Esophagus squamous epithelium (tissue), 5 donors: ENCODE data around the gene TBC1D1. TPM values are rescaled to one million over a fixed set of nuclear protein-coding genes. Genes with fewer than 3 reads are reported as not detected.

Experiments used
- DNase-seq: peaks from one replicate; lab custom pipeline; 2025; lab: John Stamatoyannopoulos, UW
- H3K27ac ChIP-seq, 4 donors: fragments of 200-600 bp; sonication (generic); one replicate each; pipeline ENCODE4 v1.5.1; 2016 to 2019; ENCODE audit warnings: mild to moderate bottlenecking in 1 of 4
- H3K27me3 ChIP-seq, 4 donors: fragments of 200-600 bp; sonication (generic); 1 replicate in 3 of 4; 2 replicates in 1 of 4; pipeline versions ENCODE4 v1.5.1 to v1.6.0; 2017 to 2021; ENCODE audit warnings: antibody characterized with exemption in 1 of 4
- H3K36me3 ChIP-seq, 3 donors: fragments of 200-600 bp; sonication (generic); one replicate each; pipeline ENCODE4 v1.5.1; 2016 to 2019
- H3K4me1 ChIP-seq, 3 donors: fragments of 200-600 bp; sonication (generic); one replicate each; pipeline ENCODE4 v1.5.1; 2017 to 2019
- H3K4me3 ChIP-seq, 4 donors: fragments of 200-600 bp; sonication (generic); 1 replicate in 3 of 4; 2 replicates in 1 of 4; pipeline ENCODE4 v1.5.1; 2016 to 2019; ENCODE audit warnings: mild to moderate bottlenecking in 2 of 4, moderate library complexity in 1 of 4
- H3K9me3 ChIP-seq, 3 donors: fragments of 200-600 bp; sonication (generic); one replicate each; pipeline ENCODE4 v1.5.1; 2016 to 2019
- CTCF ChIP-seq, 6 experiments: fragments of 450-650 bp in 4 of 6; fragments of 200-600 bp in 2 of 6; sonication (generic) in 2 of 6; IDR thresholded peaks; one replicate each; pipeline ENCODE4 v1.5.1; 2016 to 2019; ENCODE audit warnings: antibody characterized with exemption in 6 of 6, mild to moderate bottlenecking in 4 of 6, moderate library complexity in 4 of 6
- POLR2A ChIP-seq, 4 donors: fragments of 450-650 bp; IDR thresholded peaks; one replicate each; pipeline ENCODE4 v1.6.1; 2017; ENCODE audit warnings: antibody characterized with exemption in 4 of 4, mild to moderate bottlenecking in 4 of 4, moderate library complexity in 3 of 4
- WGBS, 2 donors: methylation state at CpG; one replicate each; pipeline ENCODE4 v1.1.5; 2018; 5-methylcytosine and 5-hydroxymethylcytosine counted together
- intact Hi-C: fragments of 100-400 bp; cut with DNase I; formaldehyde crosslinking; loops from one replicate; pipeline ENCODE4 v1.15.0; 2022
- total RNA-seq, 4 donors: library from RNA; depleted of rRNA; stranded (reverse); fragments of >200 nt; gene quantifications; one replicate each; pipeline ENCODE4 v1.1.0, GENCODE V29; 2016
- donor health status: DM: yes; HTN: yes; CAD: no.

Gene TBC1D1
- total RNA-seq, 4 donors from 2014 or later, result 6.9 to 44.6 (median 25.6) TPM

- peak overlapping the region; percentile 65 to 76 (median 72) for H3K27ac ChIP-seq
- no peak for TF ChIP-seq POLR2A (IDR thresholded peaks at IDR 0.05)
- peak; percentile 57 to 87 (median 78) for TF ChIP-seq CTCF (IDR thresholded peaks at IDR 0.05)
- 4 to 11% methylated on average over 8 to 11 of the region's 11 CpGs for WGBS, 2 donors
These were observed 171.3 kb downstream of the TBC1D1 start for GRCh38 chr4:38062088-38062775.

GRCh38 chr4:38062776-38063097, 171.9 kb downstream of the TBC1D1 start:
- Histone ChIP-seq H3K27ac (peak overlapping the region; percentile 65 to 76 (median 72)), H3K27me3 (no peaks in the 10 kb centered on the region), H3K9me3 (no peaks in the 10 kb centered on the region), H3K4me1 (peaks cover 4 to 10% (median 6%) of the 10 kb centered on the region in 3 donors), H3K36me3 (peaks cover 0 to 26% (median 6%) of the 10 kb centered on the region in 3 donors), H3K4me3 (peak overlapping the region in 3 of 4 donors; percentile 43 to 60 (median 43))
- intact Hi-C loops, result loop anchor here (10.0 kb wide), 1 partner anchor 662 kb away; no protein-coding TSS in a partner anchor
- DNase-seq, result no peak
- WGBS, 2 donors, result 50 to 52% methylated on average over 1 to 4 of the region's 4 CpGs
- no peak for TF ChIP-seq POLR2A (IDR thresholded peaks at IDR 0.05)
- TF ChIP-seq CTCF (IDR thresholded peaks at IDR 0.05), result no peak

More at GRCh38 chr4:38062088-38062775, 171.3 kb downstream of the TBC1D1 start:
- Histone ChIP-seq H3K27me3 (no peaks in the 10 kb centered on the region), H3K36me3 (peaks cover 0 to 23% (median 6%) of the 10 kb centered on the region in 3 donors), H3K9me3 (no peaks in the 10 kb centered on the region), H3K4me1 (peaks cover 4 to 10% (median 6%) of the 10 kb centered on the region in 3 donors), H3K4me3 (peak overlapping the region; percentile 22 to 60 (median 43))
- DNase-seq, result no peak
- intact Hi-C loops, result loop anchor here (10.0 kb wide), 1 partner anchor 663 kb away; no protein-coding TSS in a partner anchor

- H3K4me3 ChIP-seq, result no peak overlapping the region
- TF ChIP-seq POLR2A (IDR thresholded peaks at IDR 0.05) (no peak), CTCF (IDR thresholded peaks at IDR 0.05) (no peak)
- no peaks in the 10 kb centered on the region for H3K9me3 ChIP-seq
- intact Hi-C loops, result loop anchor here (10.0 kb wide), 1 partner anchor 660 kb away; no protein-coding TSS in a partner anchor
- 89 to 95% methylated on average over 5 of the region's 5 CpGs for WGBS, 2 donors
- no peaks in the 10 kb centered on the region for H3K27me3 ChIP-seq
- peaks cover 0 to 27% (median 0%) of the 10 kb centered on the region in 3 donors for H3K36me3 ChIP-seq
- peaks cover 7 to 23% (median 9%) of the 10 kb centered on the region in 3 donors for H3K4me1 ChIP-seq
- no peak for DNase-seq
- no peak overlapping the region for H3K27ac ChIP-seq
These were observed 174.3 kb downstream of the TBC1D1 start for GRCh38 chr4:38065176-38065575.

GRCh38 chr4:38065900-38066299, 175.0 kb downstream of the TBC1D1 start:
- Histone ChIP-seq H3K4me3 (no peak overlapping the region), H3K27me3 (no peaks in the 10 kb centered on the region), H3K4me1 (peaks cover 7 to 23% (median 9%) of the 10 kb centered on the region in 3 donors), H3K27ac (no peak overlapping the region), H3K36me3 (peaks cover 0 to 20% (median 0%) of the 10 kb centered on the region in 3 donors), H3K9me3 (no peaks in the 10 kb centered on the region)
- no peak for DNase-seq
- WGBS, 2 donors, result 83 to 92% methylated on average over 5 of the region's 5 CpGs
- no peak for TF ChIP-seq CTCF (IDR thresholded peaks at IDR 0.05)
- no peak for TF ChIP-seq POLR2A (IDR thresholded peaks at IDR 0.05)
- intact Hi-C loops, result loop anchor here (10.0 kb wide), 1 partner anchor 659 kb away; no protein-coding TSS in a partner anchor

- H3K27ac ChIP-seq, result no peak overlapping the region
- 76 to 96% methylated on average over 6 to 7 of the region's 7 CpGs for WGBS, 2 donors
These were observed 176.6 kb downstream of the TBC1D1 start for GRCh38 chr4:38067499-38067898.

More at GRCh38 chr4:38067499-38067898, 176.6 kb downstream of the TBC1D1 start:
- Histone ChIP-seq H3K36me3 (peaks cover 0 to 18% (median 0%) of the 10 kb centered on the region in 3 donors), H3K9me3 (no peaks in the 10 kb centered on the region), H3K4me1 (peaks cover 6 to 28% (median 15%) of the 10 kb centered on the region in 3 donors), H3K4me3 (no peak overlapping the region), H3K27me3 (no peaks in the 10 kb centered on the region)
- TF ChIP-seq POLR2A (IDR thresholded peaks at IDR 0.05), result no peak
- TF ChIP-seq CTCF (IDR thresholded peaks at IDR 0.05), result no peak
- DNase-seq, result no peak
- intact Hi-C loops, result loop anchor here (10.0 kb wide), 1 partner anchor 657 kb away; no protein-coding TSS in a partner anchor
